Ovary (tissue), 3 donors: ENCODE results near the gene AFTPH.

Experiments
- EP300 ChIP-seq: sonication (generic); formaldehyde crosslinking; IDR thresholded peaks from one replicate; pipeline ENCODE4 v1.6.1; 2017; ENCODE audit warnings: antibody characterized with exemption
- TF ChIP-seq, protein P1 (sequence below), 3 donors: fragments of 450-650 bp in 2 of 3; fragments of 200-600 bp in 1 of 3; IDR thresholded peaks; one replicate each; pipeline versions ENCODE4 v1.5.1 to v1.8.0; 2016 to 2022; ENCODE audit warnings: antibody characterized with exemption in 3 of 3, mild to moderate bottlenecking in 1 of 3
- donor health status: DM: no; HTN: no; CAD: no.

DNA sequence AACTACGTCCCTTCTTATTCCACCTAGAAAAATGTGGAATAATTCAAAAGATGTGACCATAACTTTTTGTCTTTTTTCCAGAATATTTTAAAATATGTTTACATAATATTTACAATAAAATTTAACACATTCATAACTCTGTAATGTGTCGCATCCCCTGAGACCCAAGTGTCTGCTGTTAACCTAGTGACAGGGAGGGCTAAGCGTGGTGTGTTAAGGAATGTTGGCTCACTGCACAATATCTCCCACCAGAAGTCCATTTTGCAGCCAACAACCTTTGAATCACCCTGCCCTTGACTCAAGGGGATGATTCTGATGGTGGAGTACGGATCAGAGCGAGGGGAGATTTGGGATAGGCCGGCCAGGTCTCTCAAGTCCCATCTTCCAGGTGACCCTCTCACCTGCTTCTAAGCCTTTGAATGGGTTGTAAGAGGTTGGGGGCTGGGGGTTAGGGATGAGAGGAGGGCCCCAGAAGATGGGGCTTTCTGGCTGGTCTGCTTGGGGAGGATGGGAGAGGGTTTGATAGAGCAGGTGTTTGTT lies 86.3 kb downstream of the AFTPH start:
- TF ChIP-seq EP300, result no peak
- TF ChIP-seq, protein P1, sequence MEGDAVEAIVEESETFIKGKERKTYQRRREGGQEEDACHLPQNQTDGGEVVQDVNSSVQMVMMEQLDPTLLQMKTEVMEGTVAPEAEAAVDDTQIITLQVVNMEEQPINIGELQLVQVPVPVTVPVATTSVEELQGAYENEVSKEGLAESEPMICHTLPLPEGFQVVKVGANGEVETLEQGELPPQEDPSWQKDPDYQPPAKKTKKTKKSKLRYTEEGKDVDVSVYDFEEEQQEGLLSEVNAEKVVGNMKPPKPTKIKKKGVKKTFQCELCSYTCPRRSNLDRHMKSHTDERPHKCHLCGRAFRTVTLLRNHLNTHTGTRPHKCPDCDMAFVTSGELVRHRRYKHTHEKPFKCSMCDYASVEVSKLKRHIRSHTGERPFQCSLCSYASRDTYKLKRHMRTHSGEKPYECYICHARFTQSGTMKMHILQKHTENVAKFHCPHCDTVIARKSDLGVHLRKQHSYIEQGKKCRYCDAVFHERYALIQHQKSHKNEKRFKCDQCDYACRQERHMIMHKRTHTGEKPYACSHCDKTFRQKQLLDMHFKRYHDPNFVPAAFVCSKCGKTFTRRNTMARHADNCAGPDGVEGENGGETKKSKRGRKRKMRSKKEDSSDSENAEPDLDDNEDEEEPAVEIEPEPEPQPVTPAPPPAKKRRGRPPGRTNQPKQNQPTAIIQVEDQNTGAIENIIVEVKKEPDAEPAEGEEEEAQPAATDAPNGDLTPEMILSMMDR (IDR thresholded peaks at IDR 0.05), result no peak
